UCSD-AML1 (cell line): Measurements from ENCODE around the gene COX20.
"Not testable (repeated sequence)": the region's sequence is repeated elsewhere in the genome, so short reads cannot be mapped to it uniquely, and the experiment has no call there.

Experiments used
- DNase-seq: peaks from one replicate; lab custom pipeline; 2025; ENCODE audit not compliant: unreplicated experiment; lab: John Stamatoyannopoulos, UW

COX20 gene

DNA sequence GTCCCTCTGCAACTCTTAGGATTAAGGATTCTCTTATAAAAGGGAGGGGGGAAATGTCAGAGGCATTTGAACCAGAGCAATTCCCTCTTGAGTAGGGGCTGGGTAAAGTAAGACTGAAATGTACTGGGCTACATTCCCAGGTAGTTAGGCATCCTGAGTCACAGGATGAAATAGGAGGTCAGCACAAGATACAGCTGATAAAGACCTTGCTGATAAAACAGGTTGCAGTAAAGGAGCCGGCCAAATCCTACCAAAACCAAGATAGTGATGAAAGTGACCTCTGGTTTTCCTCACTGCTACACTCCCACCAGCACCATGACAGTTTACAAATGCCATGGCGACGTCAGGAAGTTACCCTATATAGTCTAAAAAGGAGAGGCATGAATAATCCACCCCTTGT is 14.3 kb upstream of the COX20 start:
- DNase-seq, result no peak

DNA sequence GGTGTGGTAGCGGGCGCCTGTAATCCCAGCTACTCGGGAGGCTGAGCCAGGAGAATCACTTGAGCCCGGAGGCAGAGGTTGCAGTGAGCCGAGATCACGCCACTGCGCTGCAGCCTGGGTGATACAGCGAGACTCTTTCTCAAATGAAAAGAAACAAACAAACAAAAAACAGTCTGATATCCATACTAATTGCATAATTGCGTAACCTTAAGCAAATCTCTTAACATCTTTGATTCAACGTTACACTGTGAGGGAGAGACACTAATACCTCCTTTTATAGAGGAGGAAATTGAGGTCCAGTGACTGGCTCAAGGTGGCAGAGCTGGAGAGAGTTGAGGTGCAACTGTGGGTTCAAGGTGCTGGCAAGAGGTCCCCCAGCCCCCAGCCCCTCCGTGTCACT is 12.6 kb upstream of the COX20 start:
- no peak for DNase-seq

DNA sequence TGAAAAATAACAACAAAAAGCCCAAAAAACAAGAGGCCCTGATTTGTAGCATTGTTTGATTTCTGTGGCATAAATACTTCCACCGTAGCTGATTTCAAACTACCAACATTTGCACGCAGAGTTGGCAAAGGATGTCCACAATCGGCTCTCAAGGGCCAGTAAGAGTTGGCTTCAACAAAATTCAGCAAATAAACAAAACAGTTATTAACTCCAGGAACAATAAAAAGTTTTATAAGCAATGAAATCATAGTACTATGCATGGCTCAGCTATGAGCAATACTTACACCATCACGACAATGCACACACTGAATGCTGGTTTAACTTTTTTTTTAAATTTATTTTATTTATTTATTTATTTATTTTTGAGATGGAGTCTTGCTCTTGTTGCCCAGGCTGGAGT is 8.7 kb upstream of the COX20 start:
- no peak for DNase-seq

DNA sequence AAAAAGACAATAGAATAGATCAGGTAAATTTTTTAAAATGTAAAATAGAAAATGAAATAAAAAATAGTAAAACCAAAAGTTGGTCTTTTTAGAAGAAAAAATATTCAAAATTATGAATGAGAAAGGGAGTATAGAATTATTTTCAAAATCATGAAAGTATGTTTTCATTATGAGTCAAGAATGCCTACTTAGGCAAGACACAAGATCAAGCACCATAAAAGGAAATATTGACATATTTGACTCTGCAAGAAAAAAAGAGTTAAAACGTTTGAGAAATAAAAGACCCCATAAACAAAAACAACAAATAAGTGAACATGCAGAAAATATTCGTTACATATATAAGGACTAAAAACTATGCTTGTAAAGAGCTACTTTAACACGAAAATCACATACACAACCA is 4.8 kb upstream of the COX20 start:
- DNase-seq, result no peak

DNA sequence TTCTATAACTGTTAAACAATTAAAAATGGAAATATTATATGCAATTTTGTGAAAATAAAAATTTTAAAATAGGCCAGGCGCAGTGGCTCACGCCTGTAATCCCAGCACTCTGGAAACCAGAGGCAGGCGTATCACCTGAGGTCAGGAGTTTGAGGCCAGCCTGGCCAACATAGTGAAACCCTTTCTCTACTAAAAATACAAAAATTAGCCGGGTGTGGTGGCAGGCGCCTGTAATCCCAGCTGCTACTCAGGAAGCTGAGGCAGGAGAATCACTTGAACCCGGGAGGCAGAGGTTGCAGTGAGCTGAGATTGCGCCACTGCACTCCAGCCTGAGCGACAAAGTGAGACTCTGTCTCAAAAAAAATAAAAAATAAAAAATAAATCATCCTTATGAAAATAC is 2.2 kb upstream of the COX20 start:
- not testable (repeated sequence) for DNase-seq

DNA sequence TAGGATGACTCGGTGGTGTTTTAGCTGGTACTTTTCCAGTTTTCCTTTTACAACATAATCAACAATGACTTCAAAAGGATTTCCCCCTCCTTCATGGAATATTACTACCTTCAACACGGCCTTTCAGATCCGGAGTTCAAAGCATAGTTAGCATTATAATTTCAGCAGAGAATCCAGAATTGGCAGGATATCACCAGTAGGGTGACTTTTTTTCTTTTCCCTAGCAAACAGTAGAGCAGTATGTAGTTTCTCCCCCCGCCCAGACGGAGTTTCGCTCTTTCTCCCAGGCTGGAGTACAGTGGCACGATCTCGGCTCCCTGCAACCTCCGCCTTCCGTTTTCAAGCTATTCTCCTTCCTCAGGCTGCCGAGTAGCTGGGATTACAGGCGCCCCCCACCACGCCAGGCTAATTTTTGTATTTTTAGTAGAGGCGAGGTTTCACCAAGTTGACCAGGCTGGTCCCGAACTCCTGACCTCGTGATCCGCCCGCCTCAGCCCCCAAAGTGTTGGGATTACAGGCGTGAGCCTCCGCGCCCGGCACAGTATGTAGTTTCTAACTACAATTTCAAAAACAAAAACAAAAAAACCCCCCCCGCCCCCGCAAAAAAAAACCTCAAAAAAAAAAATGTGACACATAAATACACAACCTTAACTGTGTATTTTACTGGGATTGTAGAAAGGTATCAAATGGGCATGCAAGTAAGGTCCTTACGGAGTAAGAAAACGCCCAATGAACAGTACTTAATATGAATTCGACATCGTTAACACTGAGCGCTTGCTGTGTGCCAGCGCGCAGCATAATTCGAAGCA is 1.5 kb upstream of the COX20 start:
- DNase-seq, result peak; percentile 54

DNA sequence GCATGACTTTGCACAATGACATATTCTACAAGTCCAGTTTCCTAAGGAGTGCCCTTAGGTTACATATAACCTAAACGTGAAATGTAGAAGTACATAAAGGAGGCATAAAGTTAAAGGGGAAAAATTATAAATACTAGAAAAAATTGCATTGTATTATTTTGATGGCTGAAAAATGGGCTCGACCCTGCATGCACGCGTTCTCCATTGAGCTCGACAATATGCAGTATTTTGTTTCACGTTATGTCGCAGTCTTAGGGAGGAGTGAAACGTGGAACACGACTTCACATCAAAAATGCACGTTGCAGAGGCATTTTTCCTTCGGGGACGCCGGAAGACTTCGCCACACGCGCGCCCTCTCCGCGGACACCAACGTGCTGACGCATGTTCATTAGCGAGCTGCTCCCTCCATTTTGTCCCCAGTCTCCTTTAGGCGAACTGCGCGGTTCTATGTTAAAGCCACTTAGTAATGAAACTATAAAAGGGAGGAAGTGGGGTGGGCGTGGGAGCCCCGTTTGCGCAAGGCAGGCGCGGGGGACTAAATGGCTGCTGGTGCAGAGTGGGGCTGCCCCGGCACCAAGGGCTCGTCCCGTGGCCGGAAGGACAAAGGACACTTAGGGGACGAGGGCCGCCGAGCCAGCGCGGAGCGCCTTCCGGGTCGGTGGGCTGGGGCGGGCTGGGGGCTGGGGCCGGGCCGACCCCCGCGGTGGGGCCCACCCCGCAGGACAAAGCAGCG is 749 bp upstream of the COX20 start:
- DNase-seq, result peak; percentile 96

DNA sequence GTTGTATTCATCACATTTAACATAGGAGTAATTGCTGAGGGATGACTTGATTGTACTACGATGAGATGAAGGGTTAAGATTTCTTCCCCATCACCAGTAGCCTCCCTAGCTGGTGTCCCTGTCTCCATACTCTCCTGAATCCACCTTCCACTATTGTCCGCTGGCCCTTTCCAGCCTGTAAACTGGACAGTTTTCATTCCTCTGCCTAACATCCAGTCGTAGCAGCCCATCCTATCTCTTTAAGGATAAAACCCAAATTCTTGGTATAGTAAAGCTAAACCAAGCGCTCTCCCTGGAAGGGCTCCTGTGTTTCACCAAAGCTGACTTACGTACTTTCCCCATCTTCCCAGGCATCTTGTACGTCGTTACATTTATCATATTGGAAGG is 670 bp downstream of the COX20 start:
- no peak for DNase-seq

DNA sequence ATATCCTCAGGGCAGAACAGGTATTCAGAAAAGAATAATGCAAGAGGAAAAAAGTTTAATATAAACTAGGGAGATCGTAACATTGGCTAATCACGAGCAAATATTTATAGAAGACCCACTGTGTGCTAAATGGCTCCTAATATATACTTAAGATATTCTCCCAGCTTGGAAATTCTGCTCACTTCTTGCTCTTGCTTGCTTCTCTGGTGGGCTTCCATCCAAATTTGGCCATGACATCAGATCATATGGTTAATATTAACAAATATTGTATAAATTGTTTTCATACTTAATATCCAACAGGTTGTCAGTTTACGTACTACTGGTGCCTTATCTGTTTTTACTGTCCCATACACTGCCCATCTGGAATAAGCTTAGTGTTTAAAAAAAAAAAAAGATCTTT is 1.1 kb downstream of the COX20 start:
- no peak for DNase-seq

DNA sequence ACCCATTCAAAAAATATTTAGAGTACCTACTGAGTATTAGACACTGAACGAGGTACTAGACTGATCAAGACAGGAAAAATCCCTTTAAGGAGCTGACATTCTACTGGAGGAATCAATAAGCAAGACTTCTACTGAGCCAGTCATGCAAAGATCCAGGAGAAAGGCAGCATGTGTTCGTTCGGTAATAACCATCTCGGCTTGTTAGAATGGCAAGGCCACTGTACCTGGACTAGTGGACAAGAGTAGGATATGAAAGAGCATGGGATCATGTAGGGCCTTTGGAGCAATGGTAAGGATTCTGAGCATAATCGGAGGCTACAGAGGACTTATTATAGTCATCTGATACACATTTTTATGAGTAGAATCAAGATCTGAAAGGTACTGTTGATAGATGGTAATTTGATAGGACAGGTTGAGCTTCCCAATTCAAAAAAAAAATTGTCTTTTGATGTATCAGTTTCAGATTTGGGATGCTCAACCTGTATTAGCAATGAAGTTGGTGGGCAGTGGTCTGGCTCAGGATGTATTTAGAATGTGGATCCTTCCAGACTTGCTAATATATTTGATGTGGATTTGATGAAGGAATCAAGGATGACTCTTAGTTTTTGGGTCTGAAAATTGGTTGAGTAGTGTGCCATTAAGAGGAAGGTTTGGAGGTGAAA is 2.3 kb downstream of the COX20 start:
- DNase-seq, result no peak

DNA sequence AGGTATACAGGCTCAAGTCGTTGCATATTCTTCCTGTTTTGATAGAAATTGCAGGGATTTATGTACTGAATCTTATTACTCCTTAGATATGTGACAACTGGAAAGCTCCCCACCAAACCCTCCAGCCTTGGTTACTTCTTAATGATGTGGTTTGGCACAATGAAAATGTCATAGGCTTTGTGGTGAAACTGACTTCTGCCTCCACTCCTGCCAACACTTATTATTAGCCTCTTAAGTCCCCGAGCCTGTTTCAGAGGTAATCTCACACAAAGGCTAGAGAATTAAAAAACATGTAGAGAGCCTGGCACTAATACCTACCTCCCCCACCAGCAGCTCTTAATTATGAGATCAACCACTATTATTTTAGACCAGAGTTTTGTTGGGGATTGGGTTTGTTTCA is 4.2 kb downstream of the COX20 start:
- DNase-seq, result no peak

DNA sequence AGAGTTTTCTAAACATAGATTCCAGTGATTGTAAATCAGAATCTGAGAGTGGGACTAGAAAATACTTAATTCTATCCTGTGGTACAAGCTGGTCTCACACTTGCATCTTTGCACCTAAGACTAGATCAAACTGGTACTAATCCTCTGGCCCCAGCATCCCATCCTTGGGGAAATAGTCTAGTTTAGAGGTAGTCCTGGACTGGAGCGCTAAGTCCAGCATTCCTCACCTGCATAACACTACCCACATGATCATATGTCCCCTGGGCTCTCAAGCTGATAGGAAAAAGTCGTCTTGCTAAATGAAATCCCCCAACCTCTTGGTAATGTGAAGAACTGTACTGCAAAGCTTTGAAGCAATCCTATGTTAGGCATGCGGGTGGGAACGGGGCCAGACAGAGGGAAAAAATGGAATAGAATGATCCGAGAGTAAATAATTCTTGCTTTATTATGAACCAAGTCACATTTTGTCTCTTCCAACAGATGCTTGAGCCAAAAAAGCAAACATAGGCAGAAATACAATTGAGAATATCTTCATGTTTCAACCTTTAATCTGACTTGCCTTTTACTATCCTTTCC is 4.8 kb downstream of the COX20 start:
- DNase-seq, result no peak

DNA sequence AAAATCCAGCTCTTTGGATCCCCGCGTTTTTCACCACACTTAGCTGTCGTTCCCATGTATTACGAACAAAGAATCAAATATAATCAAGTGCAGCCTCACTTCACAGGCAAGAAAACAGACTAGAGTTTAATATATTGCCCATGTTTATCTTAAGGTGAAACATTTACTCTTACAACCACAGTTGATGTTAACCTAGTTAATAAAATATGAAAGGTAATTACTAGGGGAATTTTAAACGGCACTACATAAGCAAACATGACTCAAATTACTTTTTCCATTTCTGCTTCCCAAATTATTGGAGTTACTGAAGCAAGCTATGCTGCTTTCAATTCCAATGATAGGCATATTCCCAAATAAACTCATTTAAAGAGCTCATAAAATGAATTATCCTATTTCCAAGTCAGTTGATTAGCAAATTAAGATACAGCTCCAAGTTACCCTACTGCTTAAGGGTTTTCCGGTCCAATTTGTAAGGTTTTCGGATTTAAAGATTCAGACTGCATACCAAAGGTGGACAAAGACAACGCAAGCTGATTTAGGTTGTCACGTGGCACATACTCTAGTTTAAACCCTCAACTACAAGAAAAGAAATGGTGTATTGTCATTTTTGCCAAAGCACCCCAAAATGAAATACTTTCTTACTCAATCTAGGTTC is 5.9 kb downstream of the COX20 start:
- no peak for DNase-seq

DNA sequence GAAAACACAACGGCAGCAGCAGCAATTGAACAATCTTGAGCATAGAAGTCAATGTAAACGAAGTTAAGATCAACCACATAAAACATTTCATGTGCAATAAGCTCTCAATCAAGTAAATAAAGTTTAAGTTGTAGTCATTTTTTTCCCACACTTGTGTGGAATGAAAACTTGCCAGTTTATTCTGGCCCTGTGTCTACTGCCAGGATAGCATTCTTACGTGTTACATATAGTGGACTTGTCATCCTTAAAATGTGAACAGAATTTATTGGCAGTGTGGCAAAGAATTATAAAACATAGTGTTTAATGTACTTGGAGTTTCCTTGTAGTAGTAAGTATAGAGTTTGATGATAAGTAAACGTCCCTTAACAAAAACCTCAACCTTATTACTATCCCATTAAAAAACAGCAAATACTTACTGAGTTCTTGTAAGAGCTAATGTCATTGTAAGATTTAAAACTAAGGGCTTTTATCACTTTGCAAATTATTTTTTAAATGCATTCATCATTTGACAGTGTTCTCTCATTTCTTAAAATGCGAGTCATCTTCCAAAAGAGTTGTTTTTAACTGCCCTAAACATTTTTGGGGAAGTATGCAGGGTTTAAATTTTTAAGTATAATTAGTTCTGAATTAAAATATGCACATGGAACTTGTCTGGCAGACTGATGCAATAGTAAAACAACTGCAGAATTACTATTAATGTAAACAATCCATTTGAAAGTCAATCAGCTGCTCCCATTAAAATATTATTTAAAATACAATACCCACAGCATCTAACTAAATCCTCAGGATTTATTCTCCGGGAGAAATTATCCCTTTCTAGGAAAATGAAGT is 7.9 kb downstream of the COX20 start:
- no peak for DNase-seq

DNA sequence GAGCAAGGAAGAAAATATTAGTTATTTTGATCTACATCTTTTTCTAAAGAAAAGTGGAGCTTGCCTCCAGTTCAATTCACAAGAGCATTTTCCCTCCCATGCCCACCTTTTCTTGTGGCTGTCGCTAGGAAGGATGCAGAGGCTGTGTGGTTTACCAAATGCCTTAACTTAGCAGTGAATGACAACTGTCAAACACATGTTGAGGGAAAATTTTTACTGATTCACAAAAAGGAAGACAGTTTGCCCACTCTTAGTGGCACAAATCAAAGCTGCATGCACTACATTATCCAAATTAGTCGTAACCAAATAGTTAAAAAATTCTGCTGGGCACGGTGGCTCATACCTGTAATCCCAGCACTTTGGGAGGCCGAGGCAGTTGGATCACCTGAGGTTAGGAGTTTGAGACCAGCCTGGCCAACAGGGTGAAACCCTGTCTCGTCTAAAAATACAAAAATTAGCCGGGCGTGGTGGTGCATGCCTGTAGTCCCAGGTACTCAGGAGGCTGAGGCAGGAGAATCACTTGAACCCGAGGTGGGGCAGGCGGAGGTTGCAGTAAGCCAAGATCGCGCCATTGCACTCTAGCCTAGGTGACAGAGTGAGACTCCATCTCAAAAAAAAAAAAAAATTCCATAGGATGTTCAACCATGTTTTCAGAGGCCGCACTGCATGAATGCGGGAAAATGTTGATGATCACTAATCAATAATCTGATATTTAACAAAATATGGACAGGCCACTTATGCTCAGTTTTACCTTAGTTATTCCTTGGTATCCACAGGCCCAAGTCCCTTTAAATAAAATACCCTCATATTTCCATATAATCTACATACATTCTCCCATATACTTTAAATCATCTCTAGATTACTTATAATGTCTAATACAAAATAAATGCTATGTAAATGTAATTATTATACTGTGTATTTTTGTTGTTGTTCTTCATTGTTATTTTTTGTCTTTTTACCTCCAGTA is 9.0 kb downstream of the COX20 start:
- no peak for DNase-seq

DNA sequence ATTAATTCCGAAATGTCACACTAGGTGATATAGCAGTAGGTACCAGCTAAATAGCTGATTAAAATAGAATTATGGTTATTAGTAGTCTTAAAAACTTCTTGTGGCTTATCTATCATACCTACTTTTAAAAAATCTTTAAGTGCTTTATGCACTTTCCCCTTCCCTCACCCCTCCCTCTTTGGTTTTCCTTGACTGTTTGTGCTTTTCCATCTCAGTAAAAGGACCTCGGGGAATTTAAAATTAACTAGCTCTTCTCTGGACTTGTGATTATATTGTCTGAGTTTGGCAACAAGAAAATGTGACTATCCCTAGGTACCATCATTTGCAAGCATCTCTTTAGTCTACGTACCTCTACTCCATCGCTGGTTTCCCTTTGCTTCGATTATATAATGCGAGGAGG is 11.2 kb downstream of the COX20 start:
- DNase-seq, result no peak

DNA sequence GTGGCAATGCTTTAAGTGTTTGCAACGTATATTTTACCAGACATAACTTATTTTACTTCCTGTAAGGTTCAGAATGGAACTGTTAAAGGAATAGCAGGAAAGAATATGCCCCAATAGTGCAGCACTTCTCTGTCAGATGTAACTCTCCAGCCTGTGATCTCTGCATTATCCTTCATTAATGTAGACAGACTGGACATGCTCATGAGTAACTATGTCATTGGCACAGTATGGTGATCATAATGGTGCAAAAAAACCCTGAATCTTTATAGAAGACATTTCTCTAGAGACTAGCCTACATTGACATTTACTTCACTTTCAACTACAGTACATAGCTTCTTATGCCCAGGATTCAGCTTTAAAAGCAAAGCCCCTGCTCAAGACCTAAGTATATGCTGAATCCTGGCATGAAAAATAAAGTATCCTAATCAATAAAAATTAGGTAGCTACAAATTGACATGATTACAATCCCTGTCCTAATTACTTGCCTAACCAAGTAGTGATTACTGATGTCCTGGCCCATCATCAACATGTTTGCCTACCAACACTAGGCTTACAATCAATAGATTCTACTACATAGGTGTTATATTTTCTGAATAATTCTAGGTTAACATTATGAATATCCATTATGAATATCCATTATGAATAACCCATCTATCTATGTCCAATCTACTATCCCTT is 13.9 kb downstream of the COX20 start:
- DNase-seq, result no peak

DNA sequence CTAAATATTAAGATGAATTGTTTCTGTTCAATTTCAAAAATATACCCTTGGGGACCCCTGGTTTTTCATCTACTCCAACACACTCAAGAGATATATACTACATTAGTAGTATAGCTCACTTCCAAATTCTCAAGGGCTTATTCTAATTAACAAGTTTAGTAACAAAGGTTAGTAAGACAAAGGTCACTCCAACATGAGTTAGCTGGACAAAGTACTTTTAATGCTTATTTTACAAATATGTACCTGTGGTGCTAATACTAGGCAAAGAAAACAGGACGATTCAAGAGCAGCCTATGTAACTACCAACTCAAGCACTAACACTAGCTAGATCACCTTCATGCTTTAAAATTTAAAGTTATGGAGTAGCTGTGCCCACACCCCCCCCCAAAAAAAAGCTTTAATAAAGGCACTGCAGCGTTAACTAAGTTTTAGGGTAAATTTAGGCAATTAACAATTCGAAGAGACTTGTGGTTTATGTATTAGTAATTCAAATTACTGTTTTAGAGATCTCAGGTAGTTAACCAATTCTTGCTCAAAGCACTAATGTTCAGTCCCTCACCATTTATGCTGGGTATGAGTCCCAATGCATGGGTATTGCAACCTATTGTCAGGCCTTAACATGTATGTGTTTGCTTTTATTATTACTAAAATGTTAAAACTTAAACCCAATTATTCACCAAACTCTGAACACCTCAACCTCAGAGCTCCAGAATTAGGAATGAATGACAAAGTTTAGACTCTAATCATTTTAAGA is 14.8 kb downstream of the COX20 start:
- DNase-seq, result no peak
